ENCODE measurements around the gene NET1.

DNA sequence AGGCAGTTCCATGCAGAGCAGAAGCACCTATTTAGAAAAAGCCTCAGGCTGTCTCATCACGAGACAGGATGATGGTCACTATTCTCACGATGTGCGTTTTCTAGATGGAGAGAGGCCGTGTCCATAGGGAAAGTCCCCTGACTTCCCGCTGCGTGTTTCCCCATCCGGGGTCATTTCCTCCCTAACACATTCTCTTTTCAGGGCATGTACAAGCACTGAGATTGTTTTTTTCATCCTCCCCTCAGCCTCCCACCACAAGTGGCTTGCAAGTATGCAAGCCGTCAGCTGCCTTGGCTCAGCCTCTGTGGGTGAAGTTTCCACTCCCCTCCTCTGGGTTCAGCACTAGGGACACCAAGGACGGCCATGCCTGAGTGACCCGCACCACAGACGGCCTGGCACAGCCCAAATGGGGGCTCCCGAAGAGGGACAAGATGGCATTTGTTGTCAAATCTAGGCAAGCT is 89.7 kb downstream of the NET1 start:
- TF ChIP-seq YY1 (IDR thresholded peaks at IDR 0.05; ENCODE audit: insufficient read depth, insufficient read length) (no peak), SUZ12 (IDR thresholded peaks at IDR 0.05; ENCODE audit: extremely low read depth, insufficient read depth, insufficient read length) (no peak)

All from NT2/D1 (cell line).